GM10847 (cell line): ENCODE results near the gene NAA16.

Source experiments
- POLR2A ChIP-seq: IDR thresholded peaks from 2 replicates; pipeline ENCODE4 v1.6.1; 2011; ENCODE audit not compliant: insufficient read length; ENCODE audit errors: extremely low read depth

Gene NAA16

GRCh38 chr13:41310963-41311405, at the start of gene NAA16:
NAA16 (plus strand) TSS chr13:41311267; CDS start chr13:41311529, 262 bp downstream.
- peak; percentile 72 for TF ChIP-seq POLR2A

- TF ChIP-seq POLR2A: peak; percentile 57
Observed at GRCh38 chr13:41263261-41263971, 47.7 kb upstream of the NAA16 start, which contains the start of gene MTRF1. MTRF1 (minus strand) TSS chr13:41263576; CDS start chr13:41260907, 2,669 bp downstream.

- no peak for TF ChIP-seq POLR2A
Observed at GRCh38 chr13:41267106-41267505, 44.0 kb upstream of the NAA16 start.

- TF ChIP-seq POLR2A: no peak
Observed at GRCh38 chr13:41268764-41269163, 42.3 kb upstream of the NAA16 start.

- TF ChIP-seq POLR2A: no peak
Observed at GRCh38 chr13:41271456-41272285, 39.4 kb upstream of the NAA16 start.

- no peak for TF ChIP-seq POLR2A
Observed at GRCh38 chr13:41273831-41274441, 37.1 kb upstream of the NAA16 start.

GRCh38 chr13:41274881-41275280, 36.2 kb upstream of the NAA16 start:
- no peak for TF ChIP-seq POLR2A

- no peak for TF ChIP-seq POLR2A
Observed at GRCh38 chr13:41276824-41277223, 34.2 kb upstream of the NAA16 start.

- TF ChIP-seq POLR2A: no peak
Observed at GRCh38 chr13:41282129-41282571, 28.9 kb upstream of the NAA16 start.

- TF ChIP-seq POLR2A: no peak
Observed at GRCh38 chr13:41284512-41285288, 26.4 kb upstream of the NAA16 start.

- TF ChIP-seq POLR2A: no peak
Observed at GRCh38 chr13:41286370-41286769, 24.7 kb upstream of the NAA16 start.

- TF ChIP-seq POLR2A: no peak
Observed at GRCh38 chr13:41289463-41289881, 21.6 kb upstream of the NAA16 start.

- no peak for TF ChIP-seq POLR2A
Observed at GRCh38 chr13:41291246-41291645, 19.8 kb upstream of the NAA16 start.

- TF ChIP-seq POLR2A: no peak
Observed at GRCh38 chr13:41293272-41293671, 17.8 kb upstream of the NAA16 start.

- no peak for TF ChIP-seq POLR2A
Observed at GRCh38 chr13:41294914-41295313, 16.2 kb upstream of the NAA16 start.
